Superior temporal gyrus (tissue), 1 donor: ENCODE measurements around the gene INAVA.
"Not testable (repeated sequence)": the region's sequence is repeated elsewhere in the genome, so short reads cannot be mapped to it uniquely, and the experiment has no call there.

Experiments
- DNase-seq: peaks from one replicate; pipeline ENCODE4 v3.0.0-alpha.2; 2016; ENCODE audit errors: extremely low spot score

Gene INAVA

DNA sequence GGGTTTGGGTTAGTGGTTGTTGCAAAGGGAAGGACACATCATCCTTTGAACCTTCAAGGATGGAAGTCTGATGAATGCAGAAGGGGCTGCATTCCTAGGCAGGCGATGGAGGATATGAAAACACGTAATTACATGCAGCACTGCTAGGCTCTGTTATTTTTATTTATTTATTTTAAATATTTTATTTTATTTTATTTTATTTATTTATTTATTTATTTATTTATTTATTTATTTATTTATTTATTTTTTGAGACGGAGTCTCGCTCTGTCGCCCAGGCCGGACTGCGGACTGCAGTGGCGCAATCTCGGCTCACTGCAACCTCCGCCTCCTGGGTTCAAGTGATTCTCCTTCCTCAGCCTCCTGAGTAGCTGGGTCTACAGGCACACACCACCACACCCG is 69.2 kb downstream of the INAVA start:
- DNase-seq = not testable (repeated sequence)
